GM18517 (cell line): Measurements from ENCODE around the gene NR1H4.
"Not testable (repeated sequence)": the region's sequence is repeated elsewhere in the genome, so short reads cannot be mapped to it uniquely, and the experiment has no call there.

Source experiments
- ATAC-seq: cut with Tn5 transposase; IDR thresholded peaks from one replicate; pipeline ENCODE4 v1.9.1; 2021; ENCODE audit warnings: mild to moderate bottlenecking, moderate library complexity; ENCODE audit not compliant: unreplicated experiment

The NR1H4 gene

DNA sequence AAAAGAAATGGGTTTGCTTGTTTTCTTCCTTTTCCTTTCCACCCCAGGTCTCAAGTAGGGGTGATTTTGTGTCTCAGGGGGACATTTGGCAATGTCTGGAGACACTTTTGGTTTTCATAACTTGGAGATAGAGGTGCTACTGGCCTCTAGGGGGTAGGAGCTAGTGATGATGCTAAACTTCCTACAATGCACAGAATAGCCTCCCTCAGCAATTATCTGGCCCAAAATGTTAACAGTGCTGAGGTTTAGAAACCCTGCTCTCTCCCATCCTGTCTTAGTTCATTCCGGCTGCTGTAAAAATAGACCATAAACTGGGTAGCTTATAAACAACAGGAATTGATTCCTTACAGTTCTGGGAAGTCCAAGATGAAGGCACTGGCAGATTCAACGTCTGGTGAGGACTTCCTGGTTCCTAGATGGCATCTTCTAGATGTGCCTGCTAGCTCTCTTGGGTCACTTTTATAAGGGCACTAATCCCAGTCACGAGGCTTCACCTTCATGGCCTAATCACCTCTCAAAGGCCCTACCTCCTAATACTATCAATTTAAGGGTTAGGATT lies 92.4 kb downstream of the NR1H4 start:
- ATAC-seq, result no peak

DNA sequence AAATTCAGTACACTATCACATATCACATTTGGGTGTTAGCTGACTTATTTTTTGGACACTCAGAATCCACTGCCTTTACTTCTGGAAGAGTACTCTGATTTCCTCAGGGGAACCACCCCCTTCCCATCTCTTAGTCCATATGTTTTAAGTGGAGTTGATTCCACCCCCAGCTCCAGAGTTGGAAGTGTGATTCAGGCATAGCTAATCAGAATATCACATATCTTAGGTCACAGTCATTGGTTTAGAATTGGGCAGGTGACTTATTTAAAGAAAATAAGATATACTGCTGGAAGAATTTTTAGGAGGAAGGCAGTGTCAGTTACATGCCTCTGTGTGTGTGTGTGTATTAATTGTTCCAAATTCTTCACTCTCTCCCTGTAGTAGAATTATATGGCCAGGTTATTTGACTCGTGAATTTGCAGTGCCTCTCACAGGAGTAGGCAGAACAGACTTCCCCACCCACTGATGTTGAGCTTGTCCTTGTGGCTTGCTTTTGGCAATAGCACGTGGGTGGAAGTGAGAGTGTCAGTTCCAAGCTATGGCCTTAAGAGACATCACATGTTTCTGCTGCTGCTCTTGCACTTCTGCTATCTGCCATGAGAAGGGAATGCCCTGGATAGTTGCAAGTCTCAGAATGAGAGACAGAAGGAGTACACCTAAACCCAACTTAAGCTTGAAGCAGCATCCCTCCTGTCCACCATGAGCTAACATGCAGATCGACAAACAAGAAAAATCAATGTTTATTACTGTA lies 93.4 kb downstream of the NR1H4 start:
- peak; percentile 98 for ATAC-seq

GRCh38 chr12:100567945-100568344 lies 94.3 kb downstream of the NR1H4 start:
- peak; percentile 10 for ATAC-seq

DNA sequence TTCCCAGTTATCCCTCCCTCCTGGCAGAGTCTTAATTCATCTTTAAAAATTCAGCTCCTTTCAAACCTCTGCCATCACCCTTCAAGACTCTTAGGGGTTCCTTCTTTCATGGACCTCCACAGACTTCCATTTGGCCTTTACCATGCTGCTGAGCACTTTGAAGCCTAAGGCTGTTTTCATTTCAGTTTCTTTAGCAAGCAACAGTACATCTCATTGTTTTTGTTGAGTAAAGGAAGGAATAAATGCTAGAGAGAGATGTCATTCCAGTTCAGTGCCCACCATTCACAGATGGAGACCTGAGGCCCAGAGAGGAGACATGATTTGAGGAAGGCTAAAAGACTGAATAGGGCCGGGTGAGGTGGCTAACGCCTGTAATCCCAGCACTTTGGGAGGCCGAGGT lies 98.5 kb downstream of the NR1H4 start:
- no peak for ATAC-seq

DNA sequence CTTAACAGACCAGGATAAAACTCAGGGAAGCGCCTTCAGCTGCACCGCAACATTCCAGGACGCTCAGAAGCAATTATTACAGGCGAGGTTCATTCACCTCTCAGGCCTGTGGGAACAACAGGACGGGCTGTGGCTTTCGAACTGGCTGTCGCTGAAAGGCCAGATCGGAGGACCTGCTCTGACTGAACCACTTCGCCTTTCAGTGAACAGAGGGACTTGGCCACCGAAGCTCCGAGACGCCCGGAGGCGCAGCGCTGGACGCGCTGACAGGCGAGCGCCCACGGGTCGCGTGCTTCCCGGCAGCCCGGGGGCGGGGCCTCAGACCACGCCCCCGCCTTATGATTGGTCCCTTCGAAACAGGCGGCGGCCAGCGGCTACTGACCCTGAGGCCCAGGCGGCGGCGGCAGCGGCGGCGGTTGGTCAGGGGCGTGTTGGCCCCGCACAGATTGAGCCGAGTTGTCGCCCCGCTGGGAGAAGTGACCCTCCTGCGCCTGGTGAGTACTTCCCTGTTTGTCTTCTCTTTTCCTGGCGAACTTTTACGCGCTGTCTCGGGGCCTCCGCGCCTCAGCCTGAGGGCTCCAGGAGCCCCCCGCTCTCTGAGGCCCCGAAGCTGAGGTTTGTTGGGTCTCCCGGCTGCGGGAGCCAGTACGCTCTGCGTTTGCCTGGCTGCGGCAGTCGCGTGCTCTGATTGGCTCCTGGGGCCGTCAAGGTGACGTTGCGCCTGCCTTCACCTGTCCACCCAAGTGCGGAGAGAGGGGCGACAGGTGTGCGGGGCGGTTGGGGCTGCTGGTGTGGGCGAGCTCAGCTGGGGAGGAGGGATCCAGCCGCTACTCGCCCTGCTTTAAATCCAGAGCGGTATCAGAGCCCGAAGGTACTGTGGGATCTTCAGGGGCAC lies 99.9 kb downstream of the NR1H4 start, which contains the start of gene GAS2L3:
TSS of gene GAS2L3 (plus strand) at position 393 of the 895 bp plus-strand sequence. CDS start 21,221 bp downstream, outside the sequence.
- peak; percentile 94 for ATAC-seq

DNA sequence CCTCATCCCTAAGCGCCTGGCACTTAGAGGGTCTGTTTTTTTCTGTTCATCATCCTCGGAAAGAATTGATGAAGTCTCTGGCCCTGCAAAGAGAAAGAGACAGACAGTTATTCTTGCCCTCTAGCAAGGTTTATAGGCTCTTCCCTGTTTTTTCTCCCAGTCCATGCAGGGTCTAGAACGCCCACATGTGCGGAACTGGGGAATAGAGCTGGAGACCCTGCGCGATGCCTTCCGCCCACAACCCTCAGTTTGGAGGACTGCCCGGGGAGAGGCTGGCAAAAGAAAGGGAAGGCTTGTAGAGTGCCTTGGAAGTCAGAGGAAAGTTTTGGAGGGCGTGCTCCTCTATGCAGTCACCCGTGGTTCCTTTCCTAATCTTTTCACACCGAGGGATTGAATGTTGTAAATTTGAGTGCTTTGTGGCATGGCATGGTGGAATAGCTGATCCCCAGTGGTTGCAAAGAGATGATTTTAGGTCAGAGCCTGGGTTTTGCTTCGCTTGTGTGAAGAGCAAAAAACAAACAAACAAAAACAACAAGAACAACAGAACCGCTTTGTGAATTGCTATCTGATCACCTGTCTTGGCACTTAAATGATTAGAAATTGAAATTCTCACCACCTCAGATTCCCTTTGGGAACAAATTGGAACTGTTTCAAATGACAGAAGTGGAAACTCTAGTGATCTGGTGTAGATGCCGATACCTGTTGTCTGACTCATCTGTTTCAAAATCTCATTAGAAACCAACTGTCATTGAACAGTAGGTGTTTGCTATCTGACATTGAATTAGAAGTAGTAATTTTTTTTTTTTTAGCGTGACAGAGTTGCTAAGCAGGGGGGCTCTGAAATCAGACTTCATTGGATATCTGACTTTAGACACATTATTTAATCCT lies 100.8 kb downstream of the NR1H4 start:
- ATAC-seq, result no peak

GRCh38 chr12:100576331-100577036 lies 102.8 kb downstream of the NR1H4 start:
- ATAC-seq, result no peak

DNA sequence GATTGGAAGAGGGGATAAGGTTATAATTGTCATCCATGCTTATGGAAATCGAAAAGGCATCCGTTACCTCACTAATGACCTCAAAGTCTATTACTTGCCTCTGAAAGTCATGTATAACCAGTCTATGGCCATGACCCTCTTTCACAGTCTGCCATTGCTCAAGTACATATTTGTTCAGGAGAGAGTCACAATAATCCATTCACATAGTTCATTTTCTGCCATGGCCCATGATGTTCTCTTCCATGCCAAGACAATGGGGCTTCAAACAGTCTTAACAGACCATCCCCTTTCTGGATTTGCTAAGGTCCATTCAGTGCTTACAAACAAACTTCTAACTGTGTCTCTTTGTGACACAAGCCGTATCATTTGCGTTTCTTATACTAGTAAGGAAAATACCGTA lies 105.3 kb downstream of the NR1H4 start:
- ATAC-seq, result no peak

- no peak for ATAC-seq
These were observed 106.2 kb downstream of the NR1H4 start for GRCh38 chr12:100579844-100580243.

- no peak for ATAC-seq
These were observed 110.6 kb downstream of the NR1H4 start for GRCh38 chr12:100584256-100584655.

GRCh38 chr12:100591979-100592378 lies 118.3 kb downstream of the NR1H4 start:
- ATAC-seq, result no peak

- ATAC-seq, result no peak
These were observed 119.8 kb downstream of the NR1H4 start for GRCh38 chr12:100593490-100593889.

GRCh38 chr12:100601626-100602025 lies 128.0 kb downstream of the NR1H4 start:
- no peak for ATAC-seq

GRCh38 chr12:100602997-100603396 lies 129.3 kb downstream of the NR1H4 start:
- ATAC-seq, result not testable (repeated sequence)

GRCh38 chr12:100608776-100609175 lies 135.1 kb downstream of the NR1H4 start:
- ATAC-seq, result no peak

DNA sequence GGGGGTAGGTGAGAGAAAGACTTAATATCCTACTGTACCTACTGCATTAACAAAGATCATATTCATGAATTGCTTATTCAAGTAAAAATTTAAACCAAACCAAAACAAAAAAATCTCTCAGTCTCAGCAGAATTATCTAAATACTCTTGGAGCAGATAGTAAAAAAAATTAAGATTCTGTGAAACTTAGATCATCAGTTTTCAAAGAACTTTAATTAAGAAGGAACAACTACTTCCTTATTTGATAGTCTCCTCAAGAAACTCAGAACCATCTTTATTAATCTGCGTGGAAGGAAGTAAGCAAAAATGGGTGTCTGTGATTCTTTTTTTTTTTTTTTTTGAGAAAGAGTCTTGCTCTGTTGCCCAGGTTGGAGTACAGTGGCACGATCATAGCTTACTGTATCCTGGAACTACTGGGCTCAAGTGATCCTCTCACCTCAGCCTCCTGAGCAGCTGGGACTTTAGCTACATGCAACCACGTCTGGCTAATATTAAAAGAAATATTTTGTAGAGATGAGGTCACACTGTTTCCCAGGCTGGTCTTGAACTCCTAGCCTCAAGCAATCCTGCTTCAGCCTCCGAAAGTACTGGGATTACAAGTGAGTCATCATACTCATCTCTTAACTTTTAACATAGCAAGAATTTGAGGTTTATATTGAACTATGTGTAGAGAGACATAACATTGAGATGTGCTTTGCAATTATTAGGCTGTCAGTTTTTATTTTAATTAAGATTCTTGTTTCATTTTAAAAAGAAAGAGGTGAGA lies 137.2 kb downstream of the NR1H4 start:
- no peak for ATAC-seq

- ATAC-seq, result no peak
These were observed 138.9 kb downstream of the NR1H4 start for GRCh38 chr12:100612606-100613005.
